GM19035 (cell line): Measurements from ENCODE around the gene KIF26B.
"Not testable (repeated sequence)": the region's sequence is repeated elsewhere in the genome, so short reads cannot be mapped to it uniquely, and the experiment has no call there.

Experiments
- ATAC-seq: cut with Tn5 transposase; IDR thresholded peaks from one replicate; pipeline ENCODE4 v1.9.1; 2021; ENCODE audit not compliant: unreplicated experiment

KIF26B gene

DNA sequence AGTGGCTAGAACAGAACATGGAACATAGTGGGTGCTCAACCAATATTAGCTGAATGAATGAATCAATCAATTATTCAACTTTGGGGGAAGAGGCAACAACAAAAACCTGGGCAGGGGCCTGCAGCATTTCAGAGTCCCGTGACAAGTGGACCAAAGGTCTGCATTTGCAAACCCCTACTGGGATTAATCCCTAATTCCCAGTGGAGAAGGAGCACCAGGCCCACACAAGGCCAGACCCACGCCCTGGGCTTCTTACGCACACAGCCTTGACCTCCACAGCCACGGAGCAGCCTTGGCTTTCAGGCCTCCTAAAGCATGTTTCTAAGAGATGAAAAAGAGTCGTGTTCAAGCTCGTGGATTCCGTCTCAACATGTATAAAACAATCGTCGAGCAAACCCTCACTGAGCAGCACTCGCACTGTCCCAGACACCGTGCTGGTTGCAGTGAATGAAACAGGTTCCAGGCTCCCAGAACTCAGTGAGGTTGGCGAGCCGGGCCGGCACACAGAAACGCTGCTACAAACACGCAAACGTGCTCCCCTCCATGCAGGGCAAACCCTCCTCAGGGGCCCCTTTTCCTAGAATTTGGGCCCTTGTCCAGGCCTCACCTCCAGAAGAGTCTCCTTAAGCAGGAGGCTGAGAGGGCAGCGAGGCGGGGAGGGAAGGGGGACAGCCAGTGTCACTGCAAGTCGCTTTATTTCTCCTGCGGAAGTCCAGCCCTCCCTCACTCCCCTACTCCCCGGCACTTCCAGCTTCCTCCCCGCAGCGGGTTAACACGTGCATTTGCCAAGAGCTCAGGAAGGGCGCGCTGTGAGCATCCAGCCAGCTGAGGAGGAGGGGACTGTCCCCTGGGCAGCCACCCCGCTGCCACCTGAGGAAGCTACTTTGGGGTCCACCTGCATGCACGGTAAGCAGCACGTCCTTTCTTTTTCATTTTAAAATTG, 556.4 kb downstream of the KIF26B start:
- ATAC-seq = no peak

DNA sequence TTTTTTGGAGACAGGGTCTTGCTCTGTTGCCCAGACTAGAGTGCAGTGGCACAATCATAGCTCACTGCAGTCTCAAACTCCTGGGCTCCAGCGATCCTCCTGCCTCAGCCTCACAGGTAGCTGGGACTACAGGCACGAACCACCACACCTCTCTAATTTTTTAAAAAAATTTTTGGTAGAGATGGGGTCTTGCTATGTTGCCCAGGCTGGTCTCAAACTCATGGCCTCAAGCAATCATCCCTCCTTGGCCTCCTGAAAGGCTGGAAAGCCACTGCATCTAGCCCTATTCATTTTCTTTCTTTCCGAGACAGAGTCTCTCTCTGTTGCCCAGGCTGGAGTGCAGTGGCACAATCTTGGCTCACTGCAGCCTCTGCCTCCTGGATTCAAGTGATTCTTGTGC, 559.2 kb downstream of the KIF26B start:
- ATAC-seq = not testable (repeated sequence)

DNA sequence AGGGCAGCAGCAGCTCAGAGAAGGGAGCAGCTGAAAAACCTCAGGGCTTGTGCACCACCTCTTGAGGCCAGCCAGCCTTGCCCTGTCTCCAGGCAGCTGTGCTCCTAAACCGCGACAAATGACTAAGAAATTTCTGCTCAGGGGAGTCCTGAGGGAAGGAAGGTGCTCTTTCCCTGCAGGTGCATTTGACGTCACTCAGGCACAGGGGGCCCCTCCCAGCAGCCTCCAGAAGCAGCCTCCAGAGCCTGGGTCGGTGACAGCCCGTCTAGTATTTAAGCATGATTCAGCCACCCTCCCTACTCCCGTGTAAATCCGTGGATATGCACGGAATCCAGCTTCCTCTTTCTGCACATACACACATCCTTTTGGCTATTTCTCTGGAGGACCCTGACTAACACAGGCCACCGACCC, 560.5 kb downstream of the KIF26B start:
- no peak for ATAC-seq

DNA sequence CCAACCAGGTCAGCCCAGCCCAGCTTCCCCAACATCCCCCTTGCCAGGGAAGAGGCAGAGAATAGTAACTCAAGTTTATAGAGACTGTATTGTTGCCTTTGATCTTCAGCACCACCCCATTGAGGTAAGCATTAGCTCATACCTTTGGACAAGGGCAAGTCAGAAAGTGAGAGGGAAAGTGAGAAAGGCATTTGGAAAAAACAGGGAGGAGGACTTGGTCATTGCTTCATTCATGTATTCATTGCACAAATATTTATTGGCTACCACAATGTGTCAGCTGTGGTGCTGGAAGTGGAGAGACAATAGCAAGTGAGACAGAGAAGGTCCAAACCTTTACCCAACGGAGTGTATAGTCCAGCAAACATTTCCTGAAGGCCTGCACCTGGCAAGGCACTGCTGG, 561.2 kb downstream of the KIF26B start:
- ATAC-seq = no peak

DNA sequence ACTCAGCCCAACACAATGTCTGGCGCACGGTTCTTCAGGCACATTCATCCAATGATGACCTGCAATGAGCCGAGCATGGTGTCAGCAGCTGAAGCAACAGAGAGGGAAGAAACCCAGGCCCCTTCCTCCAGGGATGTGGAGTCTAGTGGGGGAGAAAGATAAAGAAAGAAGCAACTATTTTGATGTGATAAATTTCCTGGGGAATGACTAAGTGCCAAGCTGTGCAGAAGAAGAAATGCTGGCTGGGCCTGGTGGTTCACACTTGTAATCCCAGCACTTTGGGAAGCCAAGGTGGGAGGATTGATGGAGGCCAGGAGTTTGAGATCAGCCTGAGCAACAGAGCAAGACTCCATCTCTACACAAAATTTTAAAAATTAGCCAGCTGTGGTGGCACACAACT, 561.8 kb downstream of the KIF26B start:
- ATAC-seq = no peak

DNA sequence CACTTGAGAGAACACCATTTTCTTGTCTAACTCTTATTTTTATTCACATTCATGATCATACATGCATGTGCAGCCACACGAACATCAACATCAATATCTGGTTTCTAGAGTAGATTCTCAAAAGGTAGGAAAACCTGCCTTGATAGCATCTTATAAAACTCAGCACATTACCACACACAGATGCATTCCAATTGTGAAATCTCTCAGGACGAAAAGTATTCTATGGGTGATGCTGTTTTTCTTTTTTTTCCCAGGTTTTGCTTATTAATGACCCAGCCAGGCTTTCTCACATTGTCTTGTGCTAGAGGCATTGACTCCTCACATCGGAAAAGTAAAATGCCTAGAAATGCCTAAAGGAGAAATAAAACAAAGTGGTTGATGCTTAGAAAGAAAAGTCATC, 562.8 kb downstream of the KIF26B start:
- no peak for ATAC-seq

DNA sequence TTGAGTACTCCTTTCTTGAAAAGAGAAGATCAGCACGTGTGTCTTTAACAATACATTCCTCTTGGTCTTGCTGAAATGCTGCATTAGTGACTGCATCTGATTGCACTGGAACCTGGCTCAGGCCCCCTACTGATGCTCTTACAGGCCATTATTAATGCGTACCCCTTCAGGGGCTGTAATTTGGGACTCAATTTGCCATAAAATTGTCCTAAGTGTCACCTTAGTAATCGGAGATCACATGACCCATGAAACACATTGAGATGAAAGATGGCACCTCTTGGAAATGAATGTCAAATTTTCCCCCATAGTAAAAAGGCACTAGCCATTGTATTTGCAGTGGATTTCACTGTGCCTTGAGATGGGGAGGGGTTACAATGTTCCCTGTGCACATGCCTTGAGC, 563.3 kb downstream of the KIF26B start:
- no peak for ATAC-seq

DNA sequence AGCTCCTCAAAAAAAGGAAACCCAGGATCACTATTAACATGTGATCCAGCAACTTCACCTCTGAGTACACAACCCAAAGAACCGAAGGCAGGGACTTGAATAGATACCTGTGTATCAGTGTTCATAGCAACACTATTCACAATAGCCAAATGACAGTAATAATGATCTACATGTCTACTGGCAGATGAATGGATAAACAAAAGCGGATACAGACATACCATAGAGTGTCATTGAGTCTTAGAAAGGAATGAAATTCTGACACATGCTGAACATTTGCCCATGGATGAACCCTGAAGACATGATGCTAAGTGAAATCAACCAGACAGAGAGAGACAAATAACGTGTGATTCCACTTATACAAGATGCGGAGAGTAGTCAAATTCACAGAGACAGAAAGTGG, 564.2 kb downstream of the KIF26B start:
- ATAC-seq = no peak

DNA sequence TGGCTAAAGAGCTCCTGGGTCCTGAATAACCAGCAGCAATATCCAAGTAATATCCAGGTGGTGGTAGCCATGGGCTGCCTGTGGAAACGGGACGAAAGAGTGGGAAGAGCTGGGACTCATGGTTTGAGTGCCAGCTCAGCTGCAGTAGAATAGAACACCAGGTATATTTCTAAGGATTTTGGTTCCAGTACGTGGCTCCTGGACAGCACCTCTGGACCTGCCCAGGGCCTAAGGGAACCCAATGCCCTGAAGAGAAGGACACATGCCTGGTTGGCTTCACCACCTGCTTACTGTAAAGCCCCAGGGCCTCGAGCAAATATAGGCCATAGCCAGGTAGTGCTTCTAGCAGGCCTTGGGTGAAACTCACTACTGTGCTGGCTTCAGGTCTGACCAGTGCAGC, 566.7 kb downstream of the KIF26B start:
- ATAC-seq = no peak

DNA sequence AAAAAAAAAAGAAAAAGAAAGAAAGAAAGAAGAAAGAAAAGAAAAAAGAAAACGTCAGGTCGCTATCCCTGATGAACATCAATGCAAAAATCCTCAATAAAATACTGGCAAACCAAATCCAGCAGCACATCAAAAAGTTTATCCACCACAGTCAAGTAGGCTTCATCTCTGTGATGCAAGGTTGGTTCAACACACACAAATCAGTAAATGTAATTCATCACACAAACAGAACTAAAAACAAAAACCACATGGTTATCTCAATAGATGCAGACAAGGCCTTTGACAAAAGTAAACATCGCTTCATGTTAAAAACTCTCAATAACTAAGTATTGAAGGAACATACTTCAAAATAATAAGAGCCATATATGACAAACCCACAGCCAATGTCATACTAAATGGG, 573.2 kb downstream of the KIF26B start:
- ATAC-seq = not testable (repeated sequence)

DNA sequence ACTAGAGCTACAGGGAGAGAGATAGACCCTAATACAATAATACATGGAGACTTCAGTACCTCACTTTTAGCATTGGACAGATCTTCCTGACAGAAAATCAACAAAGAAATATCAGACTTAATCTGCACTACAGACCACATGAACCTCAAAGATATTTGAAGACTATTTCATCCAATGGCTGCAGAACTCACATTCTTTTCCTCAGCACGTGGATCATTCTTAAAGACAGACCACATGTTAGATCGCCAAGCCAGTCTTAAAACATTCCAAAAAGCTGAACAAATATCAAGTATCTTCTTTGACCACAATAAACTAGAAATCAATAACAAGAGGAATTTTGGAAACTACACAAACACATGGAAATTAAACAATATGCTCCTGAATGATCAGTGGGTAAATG, 576.0 kb downstream of the KIF26B start:
- ATAC-seq = no peak

DNA sequence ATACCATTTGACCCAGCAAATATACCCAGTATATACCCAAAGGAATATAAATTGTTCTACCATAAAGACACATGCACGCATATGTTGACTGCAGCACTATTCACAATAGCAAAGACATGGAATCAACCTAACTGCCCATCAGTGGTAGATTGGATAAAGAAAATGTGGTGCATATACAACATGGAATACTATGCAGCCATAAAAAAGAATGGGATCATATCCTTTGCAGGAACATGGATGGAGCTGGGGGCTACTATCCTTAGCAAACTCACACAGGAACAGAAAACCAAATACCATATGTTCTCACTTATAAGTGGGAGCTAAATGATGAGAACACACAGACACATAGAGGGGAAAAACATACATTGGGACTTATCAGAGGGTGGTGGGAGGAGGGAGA, 585.6 kb downstream of the KIF26B start:
- ATAC-seq = not testable (repeated sequence)

DNA sequence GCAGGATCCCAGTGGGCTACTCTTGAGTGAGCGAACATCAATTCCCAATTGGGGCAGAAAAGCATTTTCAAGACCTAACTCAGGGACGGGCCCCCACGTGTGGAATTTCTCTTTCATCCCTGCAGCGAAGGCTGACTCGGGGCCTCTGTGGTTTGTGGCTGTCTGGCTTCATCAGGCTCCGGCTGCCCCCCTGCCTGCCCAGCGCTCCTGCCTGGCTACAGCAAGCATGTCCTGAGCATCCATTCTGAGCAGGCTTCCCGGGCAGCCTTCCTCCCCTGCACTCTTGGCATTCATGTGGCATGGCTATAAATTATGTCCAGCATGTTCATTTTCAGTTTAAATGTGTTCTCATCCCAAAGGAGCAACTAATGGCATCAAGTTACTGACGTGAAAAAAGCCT, 588.1 kb downstream of the KIF26B start:
- no peak for ATAC-seq

DNA sequence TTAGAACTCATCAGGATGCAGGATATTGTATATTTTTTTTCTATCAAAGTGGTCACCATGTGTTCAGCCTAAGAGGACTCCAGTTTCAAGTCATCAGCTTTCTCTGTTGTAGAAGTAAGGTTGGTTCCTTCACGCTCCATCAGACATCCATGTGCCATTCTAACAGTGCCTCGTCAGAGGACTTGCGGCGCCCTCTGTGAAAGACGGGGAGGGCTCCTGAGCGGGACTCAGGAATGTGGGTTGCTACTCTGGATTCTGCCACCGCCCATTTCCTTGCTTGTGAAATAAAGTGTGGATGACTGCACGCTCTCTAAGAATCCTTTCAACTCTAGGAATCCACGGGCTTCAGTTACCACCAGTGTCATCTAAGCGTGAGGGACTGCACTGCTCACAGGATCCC, 593.5 kb downstream of the KIF26B start:
- no peak for ATAC-seq

DNA sequence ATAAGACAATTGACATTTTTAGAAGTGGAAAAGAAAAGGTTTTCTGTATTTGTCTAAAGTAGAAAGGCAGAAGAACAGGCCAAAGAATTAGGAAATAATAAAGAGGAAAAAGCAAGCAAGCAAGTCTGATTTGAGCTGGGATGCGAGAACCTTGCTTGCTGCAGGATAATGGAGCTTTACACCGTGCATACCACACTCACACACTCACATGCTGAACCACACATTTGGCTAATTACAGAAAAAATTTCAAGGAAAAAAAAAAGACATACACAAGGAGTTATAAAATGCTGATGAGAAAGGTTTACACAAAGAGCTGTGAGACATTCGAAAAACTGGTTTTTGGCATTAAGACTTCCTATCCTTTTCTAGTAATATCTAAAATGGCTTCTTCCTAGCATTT, 593.9 kb downstream of the KIF26B start:
- ATAC-seq = no peak

DNA sequence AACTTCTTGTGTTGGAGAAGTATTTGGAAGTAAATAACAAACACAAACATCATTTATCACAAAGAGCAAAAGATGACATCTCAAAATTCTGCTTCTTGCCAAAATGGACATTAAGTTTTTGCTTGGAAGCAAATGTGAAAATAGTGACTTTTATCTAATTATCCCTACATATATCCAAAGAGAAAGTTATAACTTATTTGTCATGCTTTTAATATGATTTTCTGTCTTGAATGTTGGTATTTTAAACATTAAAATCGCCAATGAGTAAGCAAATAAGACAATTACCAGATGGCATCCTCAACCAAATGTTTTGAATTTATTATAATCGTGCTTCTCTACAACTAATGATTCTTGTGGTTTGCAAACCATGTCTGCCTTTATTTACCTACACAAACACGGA, 594.3 kb downstream of the KIF26B start:
- ATAC-seq = no peak

DNA sequence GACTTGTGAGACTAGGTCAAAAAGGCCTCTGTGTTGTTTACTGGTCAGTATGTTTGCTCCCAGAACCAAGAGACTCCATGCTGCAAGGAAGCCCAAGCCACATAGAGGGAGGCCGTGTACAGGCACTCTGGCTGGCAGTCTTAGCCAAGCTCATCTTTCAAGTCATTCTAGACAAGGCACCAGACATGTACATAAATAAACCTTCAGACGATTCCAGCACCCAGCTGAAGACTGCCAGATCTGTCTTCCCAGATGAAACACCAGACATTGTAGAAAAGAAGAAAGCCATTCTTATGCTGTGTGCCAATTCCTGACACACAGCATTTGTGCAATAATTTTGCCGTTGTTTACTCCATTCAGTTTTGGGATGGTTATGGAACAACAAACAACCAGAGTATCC, 595.5 kb downstream of the KIF26B start:
- no peak for ATAC-seq

DNA sequence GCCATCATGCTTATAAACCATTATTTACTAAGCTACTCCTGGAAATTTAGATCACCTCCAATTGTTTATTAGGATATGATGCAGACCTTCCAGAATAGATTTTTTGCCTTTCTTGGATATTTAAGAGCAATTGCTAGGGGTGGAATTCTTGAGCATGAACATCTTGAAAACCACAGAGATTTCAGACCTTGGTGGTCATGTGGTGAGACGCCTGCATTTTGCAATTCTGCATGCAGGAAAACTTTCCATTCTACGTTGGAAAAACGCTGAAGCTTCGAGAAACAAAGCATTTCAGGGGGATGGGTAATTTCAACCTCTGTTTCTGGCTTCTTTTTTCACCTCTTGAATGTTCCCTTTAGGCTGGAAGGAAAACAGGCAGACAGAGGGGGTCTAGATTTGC, 596.3 kb downstream of the KIF26B start:
- ATAC-seq = no peak

DNA sequence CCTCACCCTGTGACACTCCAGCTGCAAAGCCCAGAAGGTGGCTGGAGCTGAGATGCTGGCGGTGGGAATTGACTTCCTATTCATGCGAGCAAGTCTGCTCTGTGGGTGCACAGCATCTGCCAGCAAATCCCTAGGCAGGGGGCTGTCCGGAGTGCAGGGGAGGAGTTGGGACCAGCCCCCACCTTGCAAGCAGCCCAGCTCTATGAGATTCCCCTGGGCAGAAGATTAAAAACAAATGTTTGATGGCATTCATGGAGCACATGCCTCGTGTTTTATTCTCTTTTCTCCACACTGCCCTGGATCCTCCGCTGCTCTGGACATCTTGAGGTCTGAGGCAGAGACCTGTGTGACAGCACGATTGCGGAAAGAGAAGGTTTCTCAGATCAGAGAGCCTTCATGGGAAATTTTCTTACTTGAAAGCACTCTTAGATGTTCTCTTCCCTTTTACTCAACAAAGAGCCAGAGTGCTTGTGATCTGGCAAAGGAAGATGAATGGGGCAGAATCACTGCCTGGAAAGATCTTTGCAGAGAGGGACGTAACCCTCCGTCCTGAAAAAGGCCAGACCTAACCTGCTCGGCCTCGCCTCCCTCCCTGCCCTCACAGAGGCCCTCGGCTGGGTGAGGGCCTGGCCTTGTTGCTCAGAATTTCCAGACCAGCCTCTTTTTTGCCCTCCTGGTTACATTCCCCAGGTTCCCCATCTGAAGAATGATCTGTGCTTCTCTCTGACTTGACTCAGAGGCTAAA, 597.1 kb downstream of the KIF26B start:
- no peak for ATAC-seq

DNA sequence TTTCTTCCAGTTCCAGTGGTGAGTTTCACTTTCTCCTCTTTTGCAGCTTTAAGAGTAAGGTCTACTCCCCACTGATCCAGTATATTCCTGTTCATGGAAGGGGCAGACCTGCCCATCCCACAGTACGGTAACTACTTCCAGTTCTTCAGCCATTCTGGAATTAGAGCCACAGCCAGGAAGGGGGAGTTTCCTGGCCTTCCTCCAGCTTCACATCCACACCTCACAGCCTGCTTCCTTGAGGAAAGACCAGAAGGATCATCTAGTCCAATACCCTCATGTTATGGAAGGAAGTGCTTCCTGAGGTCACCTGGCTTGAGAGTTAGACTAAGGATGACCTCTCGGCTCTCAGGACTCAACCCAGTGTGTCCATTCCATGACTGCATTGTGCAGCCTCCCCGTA, 597.8 kb downstream of the KIF26B start:
- no peak for ATAC-seq

DNA sequence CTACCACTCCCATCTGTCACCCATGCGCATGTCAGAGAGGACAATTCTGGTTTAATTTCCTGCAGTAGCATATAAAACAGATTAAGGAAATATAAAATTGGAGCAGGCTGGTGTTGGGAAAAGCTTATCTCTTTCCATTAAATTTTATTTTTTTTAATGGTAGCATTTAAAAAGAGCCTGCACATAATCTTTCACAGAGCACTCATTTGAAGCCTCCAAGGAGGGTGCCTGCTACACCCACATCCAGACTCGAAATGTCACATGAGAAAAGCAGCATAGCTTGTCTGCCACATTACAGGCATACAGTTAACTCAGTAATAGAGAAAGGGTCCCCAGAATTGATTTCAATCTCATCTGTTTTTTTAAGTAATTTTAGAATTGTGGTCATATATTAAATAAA, 599.0 kb downstream of the KIF26B start:
- no peak for ATAC-seq

DNA sequence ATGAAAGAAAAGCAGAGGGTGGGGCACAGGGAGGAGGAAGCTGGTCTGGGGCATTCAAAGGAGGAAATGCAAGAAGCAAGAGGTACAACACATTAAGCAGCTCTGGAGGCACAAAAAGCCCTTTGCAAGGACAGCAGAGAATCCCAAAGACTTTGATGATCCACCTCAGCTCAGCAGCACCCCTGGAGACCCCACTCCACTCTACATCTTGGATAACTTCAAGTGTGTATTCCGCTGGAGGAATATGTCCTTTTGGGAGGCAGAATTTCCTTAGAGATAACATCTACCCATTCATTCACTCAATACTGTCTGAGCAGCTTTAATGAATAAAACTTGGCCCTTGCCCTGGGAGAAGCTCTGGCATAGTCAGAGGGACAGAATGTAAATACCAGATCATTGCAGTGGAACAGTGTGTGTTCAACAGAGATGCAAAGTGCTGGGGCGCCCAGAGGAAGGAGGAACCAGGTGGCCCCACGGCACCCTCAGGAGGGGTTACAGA, 599.7 kb downstream of the KIF26B start:
- no peak for ATAC-seq
